ENCODE data around the gene SLC4A1AP.

GRCh38 chr2:27739058-27739373 lies 75.3 kb downstream of the SLC4A1AP start:
- TF ChIP-seq CTCF (IDR thresholded peaks at IDR 0.05; ENCODE audit: insufficient read depth, low read depth, low read length) (no peak), EZH2 (IDR thresholded peaks at IDR 0.05; ENCODE audit: insufficient read depth, low read length) (no peak)

Measured in astrocyte (in vitro differentiated cells and primary cell).